Fibroblast of lung (primary cell): ENCODE measurements around the gene UNCX.

Source experiments
- CTCF ChIP-seq, 2 donors: IDR thresholded peaks in 1 of 2; conservative IDR thresholded peaks in 1 of 2; 1 replicate in 1 of 2; 2 replicates in 1 of 2; pipeline ENCODE4 v1.5.1; 2011 to 2012; ENCODE audit warnings: low read length in 2 of 2, control low read depth in 1 of 2, inconsistent platforms in 1 of 2, low read depth in 1 of 2, mild to moderate bottlenecking in 1 of 2
- EZH2 ChIP-seq: IDR thresholded peaks from 2 replicates; pipeline ENCODE4 v1.5.1; 2012; ENCODE audit warnings: low read length, control low read depth, mild to moderate bottlenecking; ENCODE audit errors: missing control alignments

- no peak for TF ChIP-seq CTCF (conservative IDR thresholded peaks at IDR 0.05 in 1 of 2, IDR thresholded peaks at IDR 0.05 in 1 of 2; ENCODE audit: low read depth in 1 of 2, low read length in 2 of 2)
- TF ChIP-seq EZH2: no peak
Measured at GRCh38 chr7:1264345-1265280, 31.9 kb downstream of the UNCX start.
